OCI-LY1 (cell line): ENCODE measurements around the gene SLC2A9.

ENCODE experiments used
- EZH2 ChIP-seq: fragments of 200-600 bp; sonication (generic), shearing (Covaris generic); IDR thresholded peaks from 2 replicates; pipeline ENCODE4 v1.8.0; 2017; ENCODE audit warnings: borderline replicate concordance, mixed run types, mild to moderate bottlenecking, antibody characterized with exemption, low read length, moderate library complexity, mixed read lengths
- TF ChIP-seq, protein P1 (sequence below): fragments of 200-600 bp; sonication (generic), shearing (Covaris generic); IDR thresholded peaks from 2 replicates; pipeline ENCODE4 v1.5.1; 2017; ENCODE audit warnings: mild to moderate bottlenecking, antibody characterized with exemption, low read length, moderate library complexity, mixed read lengths

DNA sequence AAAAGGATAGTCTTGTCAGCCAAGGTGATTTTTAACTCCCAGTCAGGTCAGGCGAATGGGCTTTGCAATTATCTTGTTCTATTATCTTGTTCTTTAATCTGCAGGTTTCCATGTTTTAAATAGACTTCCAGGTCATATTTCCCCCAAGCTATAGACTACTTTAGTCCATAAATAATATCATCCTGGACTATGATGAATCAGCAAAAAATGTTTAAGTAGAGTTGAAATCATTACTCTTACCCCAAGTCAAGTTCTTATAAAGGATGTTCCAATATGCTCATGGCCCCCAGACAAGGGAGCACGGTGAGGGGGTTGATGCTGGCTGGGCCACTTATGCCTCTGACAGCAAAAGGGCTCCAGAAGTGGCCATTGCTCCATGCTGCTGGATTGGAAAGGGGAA is 75.1 kb downstream of the SLC2A9 start:
- TF ChIP-seq, protein P1, sequence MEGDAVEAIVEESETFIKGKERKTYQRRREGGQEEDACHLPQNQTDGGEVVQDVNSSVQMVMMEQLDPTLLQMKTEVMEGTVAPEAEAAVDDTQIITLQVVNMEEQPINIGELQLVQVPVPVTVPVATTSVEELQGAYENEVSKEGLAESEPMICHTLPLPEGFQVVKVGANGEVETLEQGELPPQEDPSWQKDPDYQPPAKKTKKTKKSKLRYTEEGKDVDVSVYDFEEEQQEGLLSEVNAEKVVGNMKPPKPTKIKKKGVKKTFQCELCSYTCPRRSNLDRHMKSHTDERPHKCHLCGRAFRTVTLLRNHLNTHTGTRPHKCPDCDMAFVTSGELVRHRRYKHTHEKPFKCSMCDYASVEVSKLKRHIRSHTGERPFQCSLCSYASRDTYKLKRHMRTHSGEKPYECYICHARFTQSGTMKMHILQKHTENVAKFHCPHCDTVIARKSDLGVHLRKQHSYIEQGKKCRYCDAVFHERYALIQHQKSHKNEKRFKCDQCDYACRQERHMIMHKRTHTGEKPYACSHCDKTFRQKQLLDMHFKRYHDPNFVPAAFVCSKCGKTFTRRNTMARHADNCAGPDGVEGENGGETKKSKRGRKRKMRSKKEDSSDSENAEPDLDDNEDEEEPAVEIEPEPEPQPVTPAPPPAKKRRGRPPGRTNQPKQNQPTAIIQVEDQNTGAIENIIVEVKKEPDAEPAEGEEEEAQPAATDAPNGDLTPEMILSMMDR = no peak
- TF ChIP-seq EZH2 = no peak
